A549 (cell line): ENCODE results near the gene UVSSA.
"Not testable (repeated sequence)": the region's sequence is repeated elsewhere in the genome, so short reads cannot be mapped to it uniquely, and the experiment has no call there.

Source experiments
- CEBPB ChIP-seq, 2 experiments: fragments of >200 bp in 1 of 2; sonication (Bioruptor Twin) in 1 of 2; formaldehyde crosslinking in 1 of 2; IDR thresholded peaks; 2 replicates each; pipeline ENCODE4 v1.6.1; 2012 to 2016
- CHD4 ChIP-seq: fragments of 200-600 bp; sonication (generic); IDR thresholded peaks from 2 replicates; pipeline ENCODE4 v1.6.1; 2016; ENCODE audit warnings: antibody characterized with exemption, mild to moderate bottlenecking, borderline replicate concordance
- EP300 ChIP-seq, 2 experiments: fragments of >200 bp; sonication (Bioruptor Twin); formaldehyde crosslinking; IDR thresholded peaks; 2 replicates in 1 of 2; 3 replicates in 1 of 2; pipeline ENCODE4 v1.6.1; 2016 to 2017
- HOXB13 ChIP-seq: fragments of 250-450 bp; sonication (Bioruptor Pico); IDR thresholded peaks from 2 replicates; pipeline ENCODE4 v1.5.0; 2020; ENCODE audit warnings: low read depth, mild to moderate bottlenecking, moderate library complexity
- KDM1A ChIP-seq: fragments of 200-600 bp; sonication (generic); IDR thresholded peaks from 2 replicates; pipeline ENCODE4 v1.6.1; 2016; ENCODE audit warnings: low read depth, mild to moderate bottlenecking
- MAZ ChIP-seq: fragments of 150-350 bp; IDR thresholded peaks from 2 replicates; pipeline ENCODE4 v1.6.1; 2014; ENCODE audit warnings: antibody characterized with exemption, low read depth, low read length, borderline replicate concordance
- POLR2A ChIP-seq: IDR thresholded peaks from 2 replicates; pipeline ENCODE4 v1.6.1; 2012; ENCODE audit warnings: mild to moderate bottlenecking, low read length
- POLR2AphosphoS2 ChIP-seq: conservative IDR thresholded peaks from 2 replicates; pipeline ENCODE4 v1.6.1; 2012; ENCODE audit warnings: low read length, improper control_type of control experiment, inconsistent platforms
- TF ChIP-seq, protein P1 (sequence below): fragments of >200 bp; sonication (Bioruptor Twin); formaldehyde crosslinking; IDR thresholded peaks from 3 replicates; pipeline ENCODE4 v1.5.1; 2016
- TF ChIP-seq, protein P2 (sequence below): IDR thresholded peaks from 2 replicates; pipeline ENCODE4 v1.6.1; 2012; ENCODE audit warnings: low read depth, borderline replicate concordance

GRCh38 chr4:1443688-1444172 lies 96.7 kb downstream of the UVSSA start:
- not testable (repeated sequence) for TF ChIP-seq POLR2A; POLR2AphosphoS2; EP300 (IDR thresholded peaks at IDR 0.05); MAZ; HOXB13 (CRISPR knock-in tag); KDM1A; CEBPB (IDR thresholded peaks at IDR 0.05); CHD4
- TF ChIP-seq, protein P1, sequence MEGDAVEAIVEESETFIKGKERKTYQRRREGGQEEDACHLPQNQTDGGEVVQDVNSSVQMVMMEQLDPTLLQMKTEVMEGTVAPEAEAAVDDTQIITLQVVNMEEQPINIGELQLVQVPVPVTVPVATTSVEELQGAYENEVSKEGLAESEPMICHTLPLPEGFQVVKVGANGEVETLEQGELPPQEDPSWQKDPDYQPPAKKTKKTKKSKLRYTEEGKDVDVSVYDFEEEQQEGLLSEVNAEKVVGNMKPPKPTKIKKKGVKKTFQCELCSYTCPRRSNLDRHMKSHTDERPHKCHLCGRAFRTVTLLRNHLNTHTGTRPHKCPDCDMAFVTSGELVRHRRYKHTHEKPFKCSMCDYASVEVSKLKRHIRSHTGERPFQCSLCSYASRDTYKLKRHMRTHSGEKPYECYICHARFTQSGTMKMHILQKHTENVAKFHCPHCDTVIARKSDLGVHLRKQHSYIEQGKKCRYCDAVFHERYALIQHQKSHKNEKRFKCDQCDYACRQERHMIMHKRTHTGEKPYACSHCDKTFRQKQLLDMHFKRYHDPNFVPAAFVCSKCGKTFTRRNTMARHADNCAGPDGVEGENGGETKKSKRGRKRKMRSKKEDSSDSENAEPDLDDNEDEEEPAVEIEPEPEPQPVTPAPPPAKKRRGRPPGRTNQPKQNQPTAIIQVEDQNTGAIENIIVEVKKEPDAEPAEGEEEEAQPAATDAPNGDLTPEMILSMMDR, result not testable (repeated sequence)
- TF ChIP-seq, protein P2, sequence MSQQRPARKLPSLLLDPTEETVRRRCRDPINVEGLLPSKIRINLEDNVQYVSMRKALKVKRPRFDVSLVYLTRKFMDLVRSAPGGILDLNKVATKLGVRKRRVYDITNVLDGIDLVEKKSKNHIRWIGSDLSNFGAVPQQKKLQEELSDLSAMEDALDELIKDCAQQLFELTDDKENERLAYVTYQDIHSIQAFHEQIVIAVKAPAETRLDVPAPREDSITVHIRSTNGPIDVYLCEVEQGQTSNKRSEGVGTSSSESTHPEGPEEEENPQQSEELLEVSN, result not testable (repeated sequence)
